Body of pancreas (tissue), 4 donors: ENCODE data around the gene BTBD9. TPM values are rescaled to one million over a fixed set of nuclear protein-coding genes. Genes with fewer than 3 reads are reported as not detected.

Experiments
- ATAC-seq: fragments of 150-250 bp; one replicate; pipeline ENCODE4 v1.9.1; 2016
- DNase-seq, 4 donors: peaks; one replicate each; pipeline ENCODE4 v3.0.0-alpha.2; 2019
- H3K27ac ChIP-seq, 4 donors: fragments of 200-600 bp; sonication (generic); 1 replicate in 3 of 4; 2 replicates in 1 of 4; pipeline versions ENCODE4 v1.5.1 to v1.6.1; 2016 to 2019; ENCODE audit warnings: mild to moderate bottlenecking in 1 of 4, mixed read lengths in 1 of 4, moderate library complexity in 1 of 4
- H3K27me3 ChIP-seq, 2 donors: fragments of 200-600 bp; sonication (generic); one replicate each; pipeline ENCODE4 v1.6.0; 2016; ENCODE audit warnings: mild to moderate bottlenecking in 1 of 2
- H3K36me3 ChIP-seq, 2 donors: fragments of 200-600 bp; sonication (generic); replicated peaks in 1 of 2; 2 replicates each; pipeline ENCODE4 v1.5.1; 2016; ENCODE audit warnings: low read depth in 2 of 2; ENCODE audit not compliant: insufficient read depth in 1 of 2
- H3K4me1 ChIP-seq: fragments of 200-600 bp; sonication (generic); one replicate; pipeline ENCODE4 v1.6.0; 2016
- H3K4me3 ChIP-seq, 2 donors: fragments of 200-600 bp; sonication (generic); 1 replicate in 1 of 2; 2 replicates in 1 of 2; pipeline ENCODE4 v1.5.1; 2016 to 2019
- H3K9me3 ChIP-seq, 3 donors: fragments of 200-600 bp; sonication (generic); 1 replicate in 2 of 3; 2 replicates in 1 of 3; pipeline ENCODE4 v1.5.1; 2016
- POLR2A ChIP-seq, 3 donors: fragments of 450-650 bp; IDR thresholded peaks; one replicate each; pipeline ENCODE4 v1.6.1; 2016; ENCODE audit warnings: antibody characterized with exemption in 3 of 3, mild to moderate bottlenecking in 2 of 3
- WGBS, 2 donors: methylation state at CpG; one replicate each; pipeline ENCODE4 v1.1.5; 2017; 5-methylcytosine and 5-hydroxymethylcytosine counted together
- intact Hi-C: fragments of 100-400 bp; cut with DNase I; formaldehyde crosslinking; loops from one replicate; pipeline ENCODE4 v1.15.1; 2023
- total RNA-seq, 2 donors: library from RNA; depleted of rRNA; stranded (reverse); fragments of >200 nt; gene quantifications; one replicate each; pipeline ENCODE4 v1.1.0, GENCODE V29; 2016
- TF ChIP-seq, protein P1 (sequence below), 7 experiments: fragments of 450-650 bp in 4 of 7; fragments of 200-600 bp in 3 of 7; sonication (generic) in 3 of 7; IDR thresholded peaks; one replicate each; pipeline ENCODE4 v1.5.1; 2016 to 2019; ENCODE audit warnings: antibody characterized with exemption in 7 of 7

The BTBD9 gene
- total RNA-seq, 2 donors from 2014 or later = 11.9 to 29.3 TPM

DNA sequence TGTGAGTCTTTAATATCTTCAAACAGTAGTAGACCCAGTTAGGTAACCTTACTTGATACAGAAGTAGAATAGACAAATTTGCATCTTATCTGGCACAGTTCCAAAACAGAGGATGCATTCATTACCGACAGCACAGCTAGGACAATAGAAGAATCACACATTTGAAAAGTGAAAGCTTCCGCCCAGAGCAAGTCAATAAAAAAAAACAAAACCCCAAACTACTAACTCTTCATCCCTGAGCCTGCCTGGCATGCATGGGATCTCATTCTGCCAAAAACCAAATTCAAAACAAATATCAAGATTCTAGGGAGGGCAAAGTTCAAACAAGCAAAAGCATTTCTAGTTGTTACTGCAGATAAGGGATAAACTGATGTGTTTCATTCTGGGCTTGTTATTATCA, 235.4 kb downstream of the BTBD9 start:
- no peak for DNase-seq
- 27 to 36% methylated on average over 2 of the region's 2 CpGs for WGBS, 2 donors
- TF ChIP-seq, protein P1, sequence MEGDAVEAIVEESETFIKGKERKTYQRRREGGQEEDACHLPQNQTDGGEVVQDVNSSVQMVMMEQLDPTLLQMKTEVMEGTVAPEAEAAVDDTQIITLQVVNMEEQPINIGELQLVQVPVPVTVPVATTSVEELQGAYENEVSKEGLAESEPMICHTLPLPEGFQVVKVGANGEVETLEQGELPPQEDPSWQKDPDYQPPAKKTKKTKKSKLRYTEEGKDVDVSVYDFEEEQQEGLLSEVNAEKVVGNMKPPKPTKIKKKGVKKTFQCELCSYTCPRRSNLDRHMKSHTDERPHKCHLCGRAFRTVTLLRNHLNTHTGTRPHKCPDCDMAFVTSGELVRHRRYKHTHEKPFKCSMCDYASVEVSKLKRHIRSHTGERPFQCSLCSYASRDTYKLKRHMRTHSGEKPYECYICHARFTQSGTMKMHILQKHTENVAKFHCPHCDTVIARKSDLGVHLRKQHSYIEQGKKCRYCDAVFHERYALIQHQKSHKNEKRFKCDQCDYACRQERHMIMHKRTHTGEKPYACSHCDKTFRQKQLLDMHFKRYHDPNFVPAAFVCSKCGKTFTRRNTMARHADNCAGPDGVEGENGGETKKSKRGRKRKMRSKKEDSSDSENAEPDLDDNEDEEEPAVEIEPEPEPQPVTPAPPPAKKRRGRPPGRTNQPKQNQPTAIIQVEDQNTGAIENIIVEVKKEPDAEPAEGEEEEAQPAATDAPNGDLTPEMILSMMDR (IDR thresholded peaks at IDR 0.05) = no peak
- TF ChIP-seq POLR2A (IDR thresholded peaks at IDR 0.05) = no peak
- Histone ChIP-seq H3K9me3 (no peaks in the 10 kb centered on the region), H3K4me3 (no peak overlapping the region), H3K36me3 (no peaks in the 10 kb centered on the region), H3K27ac (peak overlapping the region in 1 of 4 donors; percentile 24), H3K27me3 (no peaks in the 10 kb centered on the region), H3K4me1 (peaks cover 21% of the 10 kb centered on the region)
- no peak for ATAC-seq
- intact Hi-C loops = no loop called here

DNA sequence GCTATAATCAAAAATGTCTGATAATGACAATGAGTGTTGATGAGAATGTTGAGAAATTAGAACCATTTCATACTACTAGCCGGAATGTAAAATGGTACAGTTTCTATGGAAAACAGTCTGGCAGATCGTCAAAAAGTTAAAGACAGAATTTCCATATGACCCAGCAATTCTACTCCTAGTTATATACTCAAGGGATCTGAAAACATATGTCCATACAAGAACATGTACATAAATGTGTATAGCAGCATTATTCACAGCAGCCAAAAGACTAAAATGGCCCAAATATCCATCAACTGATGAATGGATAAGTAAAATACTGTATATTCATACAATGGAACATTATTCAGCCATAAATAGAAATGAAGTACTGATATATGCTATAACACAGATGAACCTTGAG, 236.2 kb downstream of the BTBD9 start:
- Histone ChIP-seq H3K4me3 (no peak overlapping the region), H3K27ac (no peak overlapping the region), H3K27me3 (no peaks in the 10 kb centered on the region), H3K4me1 (peaks cover 21% of the 10 kb centered on the region), H3K36me3 (no peaks in the 10 kb centered on the region), H3K9me3 (no peaks in the 10 kb centered on the region)
- ATAC-seq (no peak), DNase-seq (no peak)
- intact Hi-C loops = no loop called here
- 81 to 86% methylated on average over 2 of the region's 2 CpGs for WGBS, 2 donors
- TF ChIP-seq POLR2A (IDR thresholded peaks at IDR 0.05) = no peak
- TF ChIP-seq, protein P1 (IDR thresholded peaks at IDR 0.05) = no peak

DNA sequence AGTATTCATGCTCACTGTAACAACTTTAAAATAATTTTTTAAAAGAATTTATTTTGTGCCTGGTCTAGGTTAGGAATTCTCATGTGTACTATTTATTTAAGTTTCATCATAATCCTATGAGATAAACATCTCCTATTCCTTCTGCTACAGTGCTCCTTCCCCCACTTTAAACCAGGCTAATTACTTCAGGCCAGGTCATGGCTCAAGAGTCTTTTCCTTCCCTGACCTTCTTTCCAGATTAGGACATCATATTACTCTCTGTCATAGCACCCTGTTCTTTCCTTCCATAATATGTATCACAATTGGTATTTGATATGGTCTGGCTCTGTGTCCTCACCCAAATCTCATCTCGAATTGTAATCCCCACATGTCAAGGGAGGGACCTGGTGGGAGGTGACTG, 239.0 kb downstream of the BTBD9 start:
- DNase-seq (no peak), ATAC-seq (no peak)
- Histone ChIP-seq H3K36me3 (no peaks in the 10 kb centered on the region), H3K4me1 (peaks cover 21% of the 10 kb centered on the region), H3K27ac (no peak overlapping the region), H3K9me3 (no peaks in the 10 kb centered on the region), H3K27me3 (no peaks in the 10 kb centered on the region), H3K4me3 (no peak overlapping the region)
- 87 to 95% methylated on average over 1 of the region's 1 CpG for WGBS, 2 donors
- TF ChIP-seq, protein P1 (IDR thresholded peaks at IDR 0.05) = no peak
- intact Hi-C loops = no loop called here

DNA sequence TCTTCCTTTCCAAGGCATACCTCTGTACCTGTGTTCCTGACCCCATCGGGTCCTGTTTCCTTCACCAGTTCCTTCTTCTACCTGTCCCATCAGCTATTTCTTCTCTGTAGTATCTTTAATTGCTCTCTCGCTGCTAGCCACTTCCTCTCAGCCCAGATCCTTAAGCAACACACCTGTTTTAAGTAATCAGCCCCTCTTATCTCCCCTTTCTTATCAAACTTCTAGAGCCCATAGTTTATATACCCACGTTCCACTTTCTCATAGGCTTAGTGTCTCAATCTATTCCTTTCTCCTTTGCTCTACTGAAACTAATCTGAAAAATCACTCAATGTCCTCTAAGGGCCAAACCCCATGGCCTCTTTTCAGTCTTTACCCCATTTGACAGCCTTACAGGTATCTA, 239.6 kb downstream of the BTBD9 start:
- DNase-seq (no peak), ATAC-seq (no peak)
- intact Hi-C loops = no loop called here
- no peak for TF ChIP-seq POLR2A (IDR thresholded peaks at IDR 0.05)
- TF ChIP-seq, protein P1 (IDR thresholded peaks at IDR 0.05) = no peak
- H3K4me1 ChIP-seq = peaks cover 18% of the 10 kb centered on the region
- 47 to 65% methylated on average over 3 of the region's 3 CpGs for WGBS, 2 donors
- no peaks in the 10 kb centered on the region for H3K27me3 ChIP-seq
- no peaks in the 10 kb centered on the region for H3K9me3 ChIP-seq
- H3K36me3 ChIP-seq = no peaks in the 10 kb centered on the region
- no peak overlapping the region for H3K27ac ChIP-seq
- H3K4me3 ChIP-seq = no peak overlapping the region

DNA sequence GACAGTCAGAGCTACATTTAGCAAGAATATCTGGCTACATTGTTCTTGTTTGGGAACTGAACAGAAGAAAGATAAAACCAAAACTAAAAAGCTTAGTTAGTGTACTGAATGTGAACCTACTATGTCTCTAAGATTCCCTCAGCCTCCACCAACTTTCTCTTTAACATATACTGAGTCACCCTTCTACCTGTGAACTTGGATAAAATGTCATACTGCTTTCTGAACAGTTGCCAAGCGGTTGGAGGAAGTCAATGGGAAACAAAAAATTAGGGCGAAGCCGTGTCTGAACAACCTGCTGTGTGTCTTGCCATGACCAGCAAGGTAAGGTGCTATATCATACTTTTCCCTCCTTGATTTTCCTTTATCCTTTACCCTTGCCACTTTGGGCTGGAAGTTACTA, 243.5 kb downstream of the BTBD9 start:
- ATAC-seq (no peak), DNase-seq (no peak)
- 94 to 98% methylated on average over 3 of the region's 3 CpGs for WGBS, 2 donors
- Histone ChIP-seq H3K4me1 (peaks cover 6% of the 10 kb centered on the region), H3K9me3 (no peaks in the 10 kb centered on the region), H3K4me3 (no peak overlapping the region), H3K36me3 (no peaks in the 10 kb centered on the region), H3K27me3 (no peaks in the 10 kb centered on the region), H3K27ac (no peak overlapping the region)
- intact Hi-C loops = no loop called here
- TF ChIP-seq POLR2A (IDR thresholded peaks at IDR 0.05) = no peak
